ENCODE results near the gene DCAF5.

GRCh38 chr14:69115407-69116185, 37.3 kb downstream of the DCAF5 start:
- TF ChIP-seq, protein P1, sequence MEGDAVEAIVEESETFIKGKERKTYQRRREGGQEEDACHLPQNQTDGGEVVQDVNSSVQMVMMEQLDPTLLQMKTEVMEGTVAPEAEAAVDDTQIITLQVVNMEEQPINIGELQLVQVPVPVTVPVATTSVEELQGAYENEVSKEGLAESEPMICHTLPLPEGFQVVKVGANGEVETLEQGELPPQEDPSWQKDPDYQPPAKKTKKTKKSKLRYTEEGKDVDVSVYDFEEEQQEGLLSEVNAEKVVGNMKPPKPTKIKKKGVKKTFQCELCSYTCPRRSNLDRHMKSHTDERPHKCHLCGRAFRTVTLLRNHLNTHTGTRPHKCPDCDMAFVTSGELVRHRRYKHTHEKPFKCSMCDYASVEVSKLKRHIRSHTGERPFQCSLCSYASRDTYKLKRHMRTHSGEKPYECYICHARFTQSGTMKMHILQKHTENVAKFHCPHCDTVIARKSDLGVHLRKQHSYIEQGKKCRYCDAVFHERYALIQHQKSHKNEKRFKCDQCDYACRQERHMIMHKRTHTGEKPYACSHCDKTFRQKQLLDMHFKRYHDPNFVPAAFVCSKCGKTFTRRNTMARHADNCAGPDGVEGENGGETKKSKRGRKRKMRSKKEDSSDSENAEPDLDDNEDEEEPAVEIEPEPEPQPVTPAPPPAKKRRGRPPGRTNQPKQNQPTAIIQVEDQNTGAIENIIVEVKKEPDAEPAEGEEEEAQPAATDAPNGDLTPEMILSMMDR (IDR thresholded peaks at IDR 0.05; ENCODE audit: low read depth, low read length): no peak
- no peak for TF ChIP-seq EZH2phosphoT487 (IDR thresholded peaks at IDR 0.05; ENCODE audit: low read depth)
